ENCODE measurements around the gene ST3GAL6. TPM values are rescaled to one million over a fixed set of nuclear protein-coding genes. Genes with fewer than 3 reads are reported as not detected.

Gene ST3GAL6
- total and polyA plus RNA-seq, 4 donors: 17.3 to 79.7 (median 29.4) TPM

DNA sequence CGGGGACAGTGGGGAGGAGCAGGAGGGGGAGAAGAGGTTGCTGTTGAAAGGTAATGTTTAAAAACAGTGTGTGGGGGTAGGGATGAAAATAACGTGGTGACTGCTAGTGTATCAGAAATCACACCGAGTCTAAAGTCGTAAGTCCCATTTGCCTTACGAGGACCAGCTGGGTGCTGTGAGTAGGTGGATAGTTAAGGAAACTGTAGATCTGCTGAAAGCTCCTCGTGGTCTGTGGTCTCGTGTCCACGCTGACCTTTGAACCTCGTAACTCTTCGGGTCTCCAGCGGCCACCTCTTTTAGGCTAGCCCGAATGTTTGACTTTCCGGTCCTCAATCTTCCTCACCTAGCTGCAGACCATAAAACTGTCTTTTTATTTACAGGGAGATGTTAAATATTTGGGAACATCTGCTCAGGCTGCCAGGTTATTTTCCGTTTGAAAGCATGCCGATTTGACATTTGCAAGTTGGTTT lies 29.3 kb upstream of the ST3GAL6 start:
- H3K27me3 ChIP-seq (ENCODE audit: control insufficient read depth in 4 of 4, insufficient read depth in 4 of 4, low read length in 3 of 4): no peaks in the 10 kb centered on the region
- peak overlapping the region; percentile 81 to 97 for H3K9ac ChIP-seq (ENCODE audit: low read depth in 1 of 2, low read length in 2 of 2)
- WGBS: under 1% methylated on average over 15 of the region's 15 CpGs
- H3K36me3 ChIP-seq (ENCODE audit: control insufficient read depth in 4 of 4, insufficient read depth in 3 of 4, low read depth in 1 of 4, low read length in 3 of 4): peaks cover 0 to 8% (median 1%) of the 10 kb centered on the region in 4 donors
- TF ChIP-seq NR2F2 (IDR thresholded peaks at IDR 0.05) (peak; percentile 39), EGR1 (IDR thresholded peaks at IDR 0.05; ENCODE audit: low read depth in 2 of 2) (no peak), FOXA1 (IDR thresholded peaks at IDR 0.05) (no peak), JUND (IDR thresholded peaks at IDR 0.05) (peak in 1 of 2 donors; percentile 46), HNF4A (conservative IDR thresholded peaks at IDR 0.05) (peak; percentile 72 to 77), REST (IDR thresholded peaks at IDR 0.05) (peak; percentile 35), SP1 (IDR thresholded peaks at IDR 0.05) (no peak), MAX (IDR thresholded peaks at IDR 0.05) (no peak), YY1 (IDR thresholded peaks at IDR 0.05) (no peak), HNF4G (IDR thresholded peaks at IDR 0.05) (peak; percentile 47), RAD21 (IDR thresholded peaks at IDR 0.05) (peak in 1 of 2 donors; percentile 49), FOXA2 (IDR thresholded peaks at IDR 0.05) (no peak), TAF1 (conservative IDR thresholded peaks at IDR 0.05) (peak; percentile 36), GABPA (IDR thresholded peaks at IDR 0.05 in 1 of 2, conservative IDR thresholded peaks at IDR 0.05 in 1 of 2) (no peak), RXRA (IDR thresholded peaks at IDR 0.05) (peak; percentile 40 to 48)
- TF ChIP-seq, protein P1, sequence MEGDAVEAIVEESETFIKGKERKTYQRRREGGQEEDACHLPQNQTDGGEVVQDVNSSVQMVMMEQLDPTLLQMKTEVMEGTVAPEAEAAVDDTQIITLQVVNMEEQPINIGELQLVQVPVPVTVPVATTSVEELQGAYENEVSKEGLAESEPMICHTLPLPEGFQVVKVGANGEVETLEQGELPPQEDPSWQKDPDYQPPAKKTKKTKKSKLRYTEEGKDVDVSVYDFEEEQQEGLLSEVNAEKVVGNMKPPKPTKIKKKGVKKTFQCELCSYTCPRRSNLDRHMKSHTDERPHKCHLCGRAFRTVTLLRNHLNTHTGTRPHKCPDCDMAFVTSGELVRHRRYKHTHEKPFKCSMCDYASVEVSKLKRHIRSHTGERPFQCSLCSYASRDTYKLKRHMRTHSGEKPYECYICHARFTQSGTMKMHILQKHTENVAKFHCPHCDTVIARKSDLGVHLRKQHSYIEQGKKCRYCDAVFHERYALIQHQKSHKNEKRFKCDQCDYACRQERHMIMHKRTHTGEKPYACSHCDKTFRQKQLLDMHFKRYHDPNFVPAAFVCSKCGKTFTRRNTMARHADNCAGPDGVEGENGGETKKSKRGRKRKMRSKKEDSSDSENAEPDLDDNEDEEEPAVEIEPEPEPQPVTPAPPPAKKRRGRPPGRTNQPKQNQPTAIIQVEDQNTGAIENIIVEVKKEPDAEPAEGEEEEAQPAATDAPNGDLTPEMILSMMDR (IDR thresholded peaks at IDR 0.05; ENCODE audit: low read depth, low read length, missing input control): peak; percentile 17
- TF ChIP-seq, protein P2, sequence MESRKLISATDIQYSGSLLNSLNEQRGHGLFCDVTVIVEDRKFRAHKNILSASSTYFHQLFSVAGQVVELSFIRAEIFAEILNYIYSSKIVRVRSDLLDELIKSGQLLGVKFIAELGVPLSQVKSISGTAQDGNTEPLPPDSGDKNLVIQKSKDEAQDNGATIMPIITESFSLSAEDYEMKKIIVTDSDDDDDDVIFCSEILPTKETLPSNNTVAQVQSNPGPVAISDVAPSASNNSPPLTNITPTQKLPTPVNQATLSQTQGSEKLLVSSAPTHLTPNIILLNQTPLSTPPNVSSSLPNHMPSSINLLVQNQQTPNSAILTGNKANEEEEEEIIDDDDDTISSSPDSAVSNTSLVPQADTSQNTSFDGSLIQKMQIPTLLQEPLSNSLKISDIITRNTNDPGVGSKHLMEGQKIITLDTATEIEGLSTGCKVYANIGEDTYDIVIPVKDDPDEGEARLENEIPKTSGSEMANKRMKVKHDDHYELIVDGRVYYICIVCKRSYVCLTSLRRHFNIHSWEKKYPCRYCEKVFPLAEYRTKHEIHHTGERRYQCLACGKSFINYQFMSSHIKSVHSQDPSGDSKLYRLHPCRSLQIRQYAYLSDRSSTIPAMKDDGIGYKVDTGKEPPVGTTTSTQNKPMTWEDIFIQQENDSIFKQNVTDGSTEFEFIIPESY (IDR thresholded peaks at IDR 0.05): no peak
- TF ChIP-seq, protein P3, sequence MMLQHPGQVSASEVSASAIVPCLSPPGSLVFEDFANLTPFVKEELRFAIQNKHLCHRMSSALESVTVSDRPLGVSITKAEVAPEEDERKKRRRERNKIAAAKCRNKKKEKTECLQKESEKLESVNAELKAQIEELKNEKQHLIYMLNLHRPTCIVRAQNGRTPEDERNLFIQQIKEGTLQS (IDR thresholded peaks at IDR 0.05): no peak
- no peaks in the 10 kb centered on the region for H3K9me3 ChIP-seq (ENCODE audit: control insufficient read depth in 4 of 4, low read length in 3 of 4)
- peak overlapping the region; percentile 89 to 97 (median 96) for H3K4me3 ChIP-seq (ENCODE audit: low read depth in 1 of 3, low read length in 3 of 3)
- H3K4me1 ChIP-seq (ENCODE audit: control insufficient read depth in 4 of 4, insufficient read depth in 4 of 4, low read length in 3 of 4): peaks cover 9 to 28% (median 16%) of the 10 kb centered on the region in 4 donors
- DNase-seq (ENCODE audit: low spot score): peak; percentile 34
- H3K27ac ChIP-seq (ENCODE audit: low read depth in 1 of 2, low read length in 2 of 2): peak overlapping the region; percentile 90 to 94

Data from liver (tissue), 9 donors.